H1 (cell line): Measurements from ENCODE around the gene CIB2. TPM values are rescaled to one million over a fixed set of nuclear protein-coding genes. Genes with fewer than 3 reads are reported as not detected.

ENCODE experiments used
- CTCF ChIA-PET: fragments of 300-600 bp; sonication (Branson Sonifier 250); formaldehyde crosslinking; loops from one replicate; lab custom pipeline; 2021; ENCODE audit not compliant: partially characterized antibody; lab: Charles Lee
- POLR2A ChIA-PET: fragments of 300-600 bp; sonication (Branson Sonifier 250); formaldehyde crosslinking; loops from one replicate; lab custom pipeline; 2021; ENCODE audit warnings: inconsistent platforms; ENCODE audit not compliant: partially characterized antibody; lab: Charles Lee
- DNase-seq, 2 experiments: peaks; one replicate each; pipeline versions ENCODE4 v3.0.0 to v3.0.0-alpha.2; 2010 to 2022; ENCODE audit warnings: low spot score in 2 of 2, low read depth in 1 of 2, mixed read lengths in 1 of 2
- FAIRE-seq: peaks from 2 replicates; lab custom pipeline; 2011; peaks lifted over from hg19 to GRCh38; lab: Jason Lieb, UNC
- H2AFZ ChIP-seq: 2 replicates; pipeline ENCODE4 v1.8.1; 2012; ENCODE audit warnings: low read length, inconsistent platforms
- H2AK5ac ChIP-seq: 2 replicates; pipeline ENCODE4 v1.6.1; 2013; ENCODE audit warnings: low read depth, low read length
- H2BK120ac ChIP-seq: replicated peaks from 2 replicates; pipeline ENCODE3; 2013; ENCODE audit warnings: low read depth, low read length, inconsistent platforms
- H2BK12ac ChIP-seq: 2 replicates; pipeline ENCODE4 v1.6.1; 2013; ENCODE audit warnings: low read depth, low read length
- H2BK15ac ChIP-seq: 2 replicates; pipeline ENCODE4 v1.6.1; 2013; ENCODE audit warnings: low read length
- H2BK20ac ChIP-seq: 2 replicates; pipeline ENCODE4 v1.6.1; 2013; ENCODE audit warnings: low read length
- H2BK5ac ChIP-seq: 2 replicates; pipeline ENCODE4 v1.6.1; 2013; ENCODE audit warnings: low read depth, low read length
- H3K14ac ChIP-seq: 2 replicates; pipeline ENCODE4 v1.6.1; 2013; ENCODE audit warnings: inconsistent platforms; ENCODE audit not compliant: insufficient read length
- H3K18ac ChIP-seq: 2 replicates; pipeline ENCODE4 v1.6.1; 2013; ENCODE audit warnings: low read length; ENCODE audit errors: extremely low read depth
- H3K23ac ChIP-seq: 2 replicates; pipeline ENCODE4 v1.6.1; 2013; ENCODE audit warnings: inconsistent platforms; ENCODE audit not compliant: insufficient read length
- H3K23me2 ChIP-seq: 2 replicates; pipeline ENCODE4 v1.6.1; 2013; ENCODE audit warnings: low read depth, low read length
- H3K27ac ChIP-seq: 2 replicates; pipeline ENCODE4 v1.6.1; 2011; ENCODE audit warnings: low read depth, low read length, inconsistent platforms
- H3K27me3 ChIP-seq, 4 experiments: replicated peaks in 1 of 4; 1 replicate in 1 of 4; 2 replicates in 3 of 4; pipeline versions ENCODE4 v1.6.1 to v1.8.1; 2011 to 2013; ENCODE audit warnings: low read length in 3 of 4, mild to moderate bottlenecking in 3 of 4, inconsistent platforms in 2 of 4, mixed read lengths in 2 of 4, moderate library complexity in 1 of 4; ENCODE audit not compliant: control insufficient read depth in 3 of 4, insufficient read depth in 3 of 4; ENCODE audit errors: extremely low read depth in 1 of 4
- H3K36me3 ChIP-seq, 4 experiments: 2 replicates each; pipeline versions ENCODE4 v1.6.1 to v1.8.1; 2011 to 2013; ENCODE audit warnings: mild to moderate bottlenecking in 4 of 4, low read length in 3 of 4, moderate library complexity in 2 of 4, control low read depth in 1 of 4, inconsistent platforms in 1 of 4; ENCODE audit not compliant: insufficient read depth in 4 of 4, control insufficient read depth in 2 of 4
- H3K4ac ChIP-seq: replicated peaks from 2 replicates; pipeline ENCODE3; 2013; ENCODE audit warnings: low read length, low read depth, mixed read lengths, inconsistent platforms; ENCODE audit not compliant: insufficient read length
- H3K4me1 ChIP-seq, 4 experiments: replicated peaks in 1 of 4; 1 replicate in 1 of 4; 2 replicates in 3 of 4; pipeline versions ENCODE4 v1.6.1 to v1.8.1; 2011 to 2013; ENCODE audit warnings: low read length in 3 of 4, inconsistent platforms in 2 of 4, mixed read lengths in 1 of 4; ENCODE audit not compliant: insufficient read depth in 4 of 4, control insufficient read depth in 3 of 4
- H3K4me2 ChIP-seq, 2 experiments: 2 replicates each; pipeline versions ENCODE4 v1.6.1 to v1.8.1; 2011 to 2013; ENCODE audit warnings: low read depth in 2 of 2, low read length in 2 of 2, control low read depth in 1 of 2, inconsistent platforms in 1 of 2, mild to moderate bottlenecking in 1 of 2; ENCODE audit not compliant: insufficient read depth in 1 of 2
- H3K4me3 ChIP-seq, 4 experiments: fragments of 200-600, 300-600 bp in 1 of 4; sonication (generic), shearing (Covaris generic), sonication (Bioruptor Twin) in 1 of 4; 2 replicates each; pipeline versions ENCODE4 v1.5.1 to v1.8.1; 2011 to 2016; ENCODE audit warnings: low read length in 4 of 4, low read depth in 3 of 4, control low read depth in 2 of 4, inconsistent platforms in 2 of 4, mild to moderate bottlenecking in 2 of 4, mixed read lengths in 1 of 4, moderate library complexity in 1 of 4; ENCODE audit not compliant: insufficient read depth in 2 of 4; ENCODE audit errors: extremely low read depth in 1 of 4
- H3K56ac ChIP-seq: replicated peaks from 2 replicates; pipeline ENCODE3; 2013; ENCODE audit warnings: low read depth, mild to moderate bottlenecking, mixed read lengths, low read length, inconsistent platforms; ENCODE audit not compliant: insufficient read length
- H3K79me1 ChIP-seq: 2 replicates; pipeline ENCODE4 v1.6.1; 2013; ENCODE audit warnings: low read depth, low read length, control low read depth
- H3K79me2 ChIP-seq, 2 experiments: 2 replicates each; pipeline versions ENCODE4 v1.6.1 to v1.8.1; 2012 to 2013; ENCODE audit warnings: low read length in 2 of 2, mild to moderate bottlenecking in 2 of 2, inconsistent platforms in 1 of 2; ENCODE audit not compliant: insufficient read depth in 2 of 2, control insufficient read depth in 1 of 2
- H3K9ac ChIP-seq, 4 experiments: replicated peaks in 1 of 4; 1 replicate in 1 of 4; 2 replicates in 3 of 4; pipeline versions ENCODE4 v1.6.1 to v1.8.1; 2011 to 2013; ENCODE audit warnings: low read depth in 3 of 4, low read length in 3 of 4, control low read depth in 2 of 4, mild to moderate bottlenecking in 2 of 4, moderate library complexity in 2 of 4, inconsistent platforms in 1 of 4; ENCODE audit errors: extremely low read depth in 1 of 4
- H3K9me3 ChIP-seq, 2 experiments: 2 replicates each; pipeline versions ENCODE4 v1.6.1 to v1.8.1; 2012 to 2013; ENCODE audit warnings: mild to moderate bottlenecking in 2 of 2, moderate library complexity in 2 of 2, control low read depth in 1 of 2, inconsistent platforms in 1 of 2, low read depth in 1 of 2, low read length in 1 of 2, mixed read lengths in 1 of 2; ENCODE audit not compliant: insufficient read depth in 2 of 2
- H4K20me1 ChIP-seq, 2 experiments: replicated peaks in 1 of 2; 2 replicates each; pipeline versions ENCODE3 to v1.8.1; 2011 to 2013; ENCODE audit warnings: inconsistent platforms in 2 of 2, low read length in 2 of 2, mild to moderate bottlenecking in 1 of 2; ENCODE audit not compliant: insufficient read depth in 2 of 2, control insufficient read depth in 1 of 2
- H4K5ac ChIP-seq: 2 replicates; pipeline ENCODE4 v1.6.1; 2013; ENCODE audit warnings: low read length, low read depth, mixed read lengths, inconsistent platforms; ENCODE audit not compliant: insufficient read length
- H4K8ac ChIP-seq: 2 replicates; pipeline ENCODE4 v1.8.0; 2013; ENCODE audit warnings: mild to moderate bottlenecking, moderate library complexity, low read length, inconsistent platforms; ENCODE audit not compliant: insufficient read depth; ENCODE audit errors: extremely low read depth
- H4K91ac ChIP-seq: replicated peaks from 2 replicates; pipeline ENCODE3; 2013; ENCODE audit warnings: low read length, mixed read lengths, inconsistent platforms; ENCODE audit not compliant: insufficient read length
- GTF2F1 ChIP-seq: IDR thresholded peaks from 2 replicates; pipeline ENCODE4 v1.6.1; 2012; ENCODE audit warnings: low read depth, low read length, improper control_type of control experiment, borderline replicate concordance
- WGBS, 2 experiments: shearing (Covaris generic) in 1 of 2; methylation state at CpG; one replicate each; pipeline versions ENCODE4 v1.1.6 to v1.1.7; 2013 to 2015; ENCODE audit warnings: low lambda C conversion rate in 2 of 2, mixed read lengths in 2 of 2, inconsistent platforms in 1 of 2, low coverage in 1 of 2, missing lambda C conversion rate in 1 of 2; ENCODE audit not compliant: insufficient replicate concordance in 2 of 2, insufficient coverage in 1 of 2, insufficient read length in 1 of 2; ENCODE audit errors: extremely low coverage in 1 of 2, missing lambda C conversion rate in 1 of 2; 5-methylcytosine and 5-hydroxymethylcytosine counted together
- polyA plus RNA-seq, 7 experiments: library from polyadenylated mRNA; depleted of rRNA in 3 of 7; stranded (reverse) in 5 of 7; unstranded in 2 of 7; fragments of >200 nt in 5 of 7; fragments of 200-250 nt in 2 of 7; gene quantifications; 1 replicate in 5 of 7; 2 replicates in 1 of 7; 4 replicates in 1 of 7; pipeline versions ENCODE4 v1.2.1 to v1.2.3, GENCODE V29; 2011 to 2013; ENCODE audit warnings: missing spikeins in 2 of 7, mixed read lengths in 2 of 7
- total RNA-seq: library from RNA; stranded (reverse); fragmentation: NEBNext Ultra II Directional; extraction: Animal tissue kit (Norgen Biotek cat#: 25700); gene quantifications from 2 replicates; pipeline ENCODE4 v1.2.1, GENCODE V29; 2021

CIB2 gene
- total and polyA plus RNA-seq, 2 of the 8 experiments (the other 6 are each of a cell fraction or from before 2014, with no cell fraction given), result 41.5 to 45.8 TPM

DNA sequence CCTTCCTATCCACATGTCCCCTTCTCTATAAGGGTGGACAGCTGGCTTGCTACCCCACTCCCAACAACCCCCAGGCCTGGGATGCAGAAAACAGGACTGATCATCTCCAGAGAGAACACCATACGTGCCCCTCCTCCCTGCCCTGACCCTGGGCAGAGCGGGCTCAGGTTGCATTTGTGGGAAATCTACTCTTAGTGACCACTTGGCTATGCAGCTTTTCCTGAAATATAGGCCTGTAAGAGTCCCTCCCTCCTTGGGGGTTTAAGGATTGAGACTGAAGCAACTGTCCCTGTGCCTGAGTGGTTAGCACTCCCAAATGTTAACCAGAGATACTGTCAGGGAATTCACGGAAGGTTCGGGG lies 27.1 kb downstream of the CIB2 start:
- WGBS, 2 experiments, result 97% methylated on average over 4 of the region's 4 CpGs; no CpG with 5 or more reads in 1 of the 2 experiments
- H4K20me1 ChIP-seq, result no peaks in the 10 kb centered on the region
- FAIRE-seq, result no peak
- no peak for TF ChIP-seq GTF2F1

More for the DNA sequence above, 27.1 kb downstream of the CIB2 start:
- DNase-seq, result no peak
- H2AK5ac ChIP-seq, result no peak overlapping the region
- H3K4ac ChIP-seq, result no peak overlapping the region
- no peak overlapping the region for H2AFZ ChIP-seq
- no peak overlapping the region for H3K9ac ChIP-seq
- no peaks in the 10 kb centered on the region for H3K4me1 ChIP-seq
- H4K8ac ChIP-seq, result no peak overlapping the region
- H4K5ac ChIP-seq, result no peak overlapping the region
- ChIA-PET POLR2A (no interaction called here), CTCF (interaction anchor here (0.8 to 16.8 kb wide), 6 partner anchors 9 to 145 kb away, joined by 3 to 226 read pairs (median 3); no protein-coding TSS in a partner anchor)
- H2BK120ac ChIP-seq, result no peak overlapping the region
- H2BK5ac ChIP-seq, result no peak overlapping the region
- peaks cover 0 to 6% (median 1%) of the 10 kb centered on the region in 4 experiments; a peak in 3 of 8 replicates for H3K36me3 ChIP-seq
- H3K27ac ChIP-seq, result no peak overlapping the region
- no peak overlapping the region for H2BK20ac ChIP-seq
- no peaks in the 10 kb centered on the region for H3K27me3 ChIP-seq
- no peak overlapping the region for H3K14ac ChIP-seq
- no peak overlapping the region for H3K23ac ChIP-seq
- H3K23me2 ChIP-seq, result no peaks in the 10 kb centered on the region
- no peaks in the 10 kb centered on the region for H3K79me2 ChIP-seq
- H3K4me3 ChIP-seq, result no peak overlapping the region
- no peak overlapping the region for H2BK15ac ChIP-seq
- no peak overlapping the region for H3K56ac ChIP-seq
- no peak overlapping the region for H3K4me2 ChIP-seq
- H2BK12ac ChIP-seq, result no peak overlapping the region
- no peaks in the 10 kb centered on the region for H3K79me1 ChIP-seq
- no peak overlapping the region for H4K91ac ChIP-seq
- H3K9me3 ChIP-seq, result no peaks in the 10 kb centered on the region
- no peak overlapping the region for H3K18ac ChIP-seq
